ENCODE results near the gene THADA.

The THADA gene

DNA sequence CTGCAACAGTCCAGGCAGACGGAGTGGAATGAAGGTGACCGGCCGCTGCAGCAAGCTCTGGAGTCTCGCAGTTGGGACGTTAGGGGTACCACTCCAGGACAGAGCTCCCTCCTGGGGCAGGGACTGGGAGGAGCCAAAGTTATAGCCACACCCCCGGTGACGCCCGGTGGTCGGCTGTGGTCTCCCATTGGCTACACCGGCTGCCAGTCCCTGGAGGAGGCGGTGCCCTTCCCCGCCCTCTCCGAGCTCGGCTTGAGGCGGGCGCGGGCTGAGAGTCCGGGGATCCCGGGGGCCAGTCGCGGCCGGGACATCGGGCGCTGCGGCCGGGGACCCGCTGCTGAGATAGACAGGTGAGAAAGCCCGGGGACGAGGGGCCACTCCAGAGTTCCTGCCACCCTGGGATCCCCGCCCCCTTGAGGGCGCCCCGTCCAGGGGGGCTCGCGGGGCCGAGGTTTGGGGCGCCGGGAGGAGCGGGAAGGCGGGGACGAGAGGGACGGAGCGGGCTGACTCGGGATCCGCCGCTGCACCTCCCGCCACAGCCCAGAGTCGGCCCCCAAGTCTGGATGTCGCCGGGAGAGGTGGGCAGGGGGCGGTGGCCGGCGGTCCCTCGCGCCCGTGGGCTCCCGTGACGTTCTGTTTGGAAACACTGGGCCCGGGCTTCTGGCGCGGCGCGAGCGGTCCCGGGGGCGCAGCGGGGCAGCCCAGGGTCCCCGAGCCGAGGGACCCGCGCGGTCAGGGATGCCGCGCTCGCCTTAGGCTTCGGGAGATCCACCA lies 41.4 kb upstream of the THADA start, which contains the start of gene PLEKHH2 (continued):
- TF ChIP-seq ZNF146 (tag by site-specific recombination; IDR thresholded peaks at IDR 0.05) (no peak), YY1 (tag by site-specific recombination; IDR thresholded peaks at IDR 0.05) (no peak), ZNF292 (tag by site-specific recombination; IDR thresholded peaks at IDR 0.05; ENCODE audit: borderline replicate concordance, low read depth) (no peak), SCRT1 (tag by site-specific recombination; IDR thresholded peaks at IDR 0.05; ENCODE audit: borderline replicate concordance) (no peak), ZNF571 (tag by site-specific recombination; IDR thresholded peaks at IDR 0.05) (no peak), ZNF10 (tag by site-specific recombination; IDR thresholded peaks at IDR 0.05) (no peak), KLF7 (tag by site-specific recombination; IDR thresholded peaks at IDR 0.05; ENCODE audit: borderline replicate concordance) (no peak), GLIS2 (tag by site-specific recombination; IDR thresholded peaks at IDR 0.05) (peak; percentile 88), ZNF555 (tag by site-specific recombination; conservative IDR thresholded peaks at IDR 0.05) (no peak), ZBTB21 (tag by site-specific recombination; IDR thresholded peaks at IDR 0.05) (no peak), ZNF596 (tag by site-specific recombination; IDR thresholded peaks at IDR 0.05) (no peak), ZNF501 (tag by site-specific recombination; IDR thresholded peaks at IDR 0.05) (no peak; the same call in 1 of the 2 replicates), ZBTB1 (tag by site-specific recombination; IDR thresholded peaks at IDR 0.05) (no peak), ZNF510 (tag by site-specific recombination; IDR thresholded peaks at IDR 0.05; ENCODE audit: insufficient replicate concordance) (no peak), ZNF174 (tag by site-specific recombination; IDR thresholded peaks at IDR 0.05) (no peak), GLIS1 (tag by site-specific recombination; IDR thresholded peaks at IDR 0.05) (peak; percentile 62)
- TF ChIP-seq, protein P1, sequence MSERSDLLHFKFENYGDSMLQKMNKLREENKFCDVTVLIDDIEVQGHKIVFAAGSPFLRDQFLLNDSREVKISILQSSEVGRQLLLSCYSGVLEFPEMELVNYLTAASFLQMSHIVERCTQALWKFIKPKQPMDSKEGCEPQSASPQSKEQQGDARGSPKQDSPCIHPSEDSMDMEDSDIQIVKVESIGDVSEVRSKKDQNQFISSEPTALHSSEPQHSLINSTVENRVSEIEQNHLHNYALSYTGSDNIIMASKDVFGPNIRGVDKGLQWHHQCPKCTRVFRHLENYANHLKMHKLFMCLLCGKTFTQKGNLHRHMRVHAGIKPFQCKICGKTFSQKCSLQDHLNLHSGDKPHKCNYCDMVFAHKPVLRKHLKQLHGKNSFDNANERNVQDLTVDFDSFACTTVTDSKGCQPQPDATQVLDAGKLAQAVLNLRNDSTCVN (tag by site-specific recombination; optimal IDR thresholded peaks at IDR 0.05), result peak; percentile 78
- TF ChIP-seq, protein P2, sequence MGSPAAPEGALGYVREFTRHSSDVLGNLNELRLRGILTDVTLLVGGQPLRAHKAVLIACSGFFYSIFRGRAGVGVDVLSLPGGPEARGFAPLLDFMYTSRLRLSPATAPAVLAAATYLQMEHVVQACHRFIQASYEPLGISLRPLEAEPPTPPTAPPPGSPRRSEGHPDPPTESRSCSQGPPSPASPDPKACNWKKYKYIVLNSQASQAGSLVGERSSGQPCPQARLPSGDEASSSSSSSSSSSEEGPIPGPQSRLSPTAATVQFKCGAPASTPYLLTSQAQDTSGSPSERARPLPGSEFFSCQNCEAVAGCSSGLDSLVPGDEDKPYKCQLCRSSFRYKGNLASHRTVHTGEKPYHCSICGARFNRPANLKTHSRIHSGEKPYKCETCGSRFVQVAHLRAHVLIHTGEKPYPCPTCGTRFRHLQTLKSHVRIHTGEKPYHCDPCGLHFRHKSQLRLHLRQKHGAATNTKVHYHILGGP (tag by site-specific recombination; IDR thresholded peaks at IDR 0.05), result no peak
- TF ChIP-seq, protein P3, sequence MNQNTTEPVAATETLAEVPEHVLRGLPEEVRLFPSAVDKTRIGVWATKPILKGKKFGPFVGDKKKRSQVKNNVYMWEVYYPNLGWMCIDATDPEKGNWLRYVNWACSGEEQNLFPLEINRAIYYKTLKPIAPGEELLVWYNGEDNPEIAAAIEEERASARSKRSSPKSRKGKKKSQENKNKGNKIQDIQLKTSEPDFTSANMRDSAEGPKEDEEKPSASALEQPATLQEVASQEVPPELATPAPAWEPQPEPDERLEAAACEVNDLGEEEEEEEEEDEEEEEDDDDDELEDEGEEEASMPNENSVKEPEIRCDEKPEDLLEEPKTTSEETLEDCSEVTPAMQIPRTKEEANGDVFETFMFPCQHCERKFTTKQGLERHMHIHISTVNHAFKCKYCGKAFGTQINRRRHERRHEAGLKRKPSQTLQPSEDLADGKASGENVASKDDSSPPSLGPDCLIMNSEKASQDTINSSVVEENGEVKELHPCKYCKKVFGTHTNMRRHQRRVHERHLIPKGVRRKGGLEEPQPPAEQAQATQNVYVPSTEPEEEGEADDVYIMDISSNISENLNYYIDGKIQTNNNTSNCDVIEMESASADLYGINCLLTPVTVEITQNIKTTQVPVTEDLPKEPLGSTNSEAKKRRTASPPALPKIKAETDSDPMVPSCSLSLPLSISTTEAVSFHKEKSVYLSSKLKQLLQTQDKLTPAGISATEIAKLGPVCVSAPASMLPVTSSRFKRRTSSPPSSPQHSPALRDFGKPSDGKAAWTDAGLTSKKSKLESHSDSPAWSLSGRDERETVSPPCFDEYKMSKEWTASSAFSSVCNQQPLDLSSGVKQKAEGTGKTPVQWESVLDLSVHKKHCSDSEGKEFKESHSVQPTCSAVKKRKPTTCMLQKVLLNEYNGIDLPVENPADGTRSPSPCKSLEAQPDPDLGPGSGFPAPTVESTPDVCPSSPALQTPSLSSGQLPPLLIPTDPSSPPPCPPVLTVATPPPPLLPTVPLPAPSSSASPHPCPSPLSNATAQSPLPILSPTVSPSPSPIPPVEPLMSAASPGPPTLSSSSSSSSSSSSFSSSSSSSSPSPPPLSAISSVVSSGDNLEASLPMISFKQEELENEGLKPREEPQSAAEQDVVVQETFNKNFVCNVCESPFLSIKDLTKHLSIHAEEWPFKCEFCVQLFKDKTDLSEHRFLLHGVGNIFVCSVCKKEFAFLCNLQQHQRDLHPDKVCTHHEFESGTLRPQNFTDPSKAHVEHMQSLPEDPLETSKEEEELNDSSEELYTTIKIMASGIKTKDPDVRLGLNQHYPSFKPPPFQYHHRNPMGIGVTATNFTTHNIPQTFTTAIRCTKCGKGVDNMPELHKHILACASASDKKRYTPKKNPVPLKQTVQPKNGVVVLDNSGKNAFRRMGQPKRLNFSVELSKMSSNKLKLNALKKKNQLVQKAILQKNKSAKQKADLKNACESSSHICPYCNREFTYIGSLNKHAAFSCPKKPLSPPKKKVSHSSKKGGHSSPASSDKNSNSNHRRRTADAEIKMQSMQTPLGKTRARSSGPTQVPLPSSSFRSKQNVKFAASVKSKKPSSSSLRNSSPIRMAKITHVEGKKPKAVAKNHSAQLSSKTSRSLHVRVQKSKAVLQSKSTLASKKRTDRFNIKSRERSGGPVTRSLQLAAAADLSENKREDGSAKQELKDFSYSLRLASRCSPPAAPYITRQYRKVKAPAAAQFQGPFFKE (tag by site-specific recombination; IDR thresholded peaks at IDR 0.05; ENCODE audit: borderline replicate concordance), result no peak
- TF ChIP-seq, protein P4, sequence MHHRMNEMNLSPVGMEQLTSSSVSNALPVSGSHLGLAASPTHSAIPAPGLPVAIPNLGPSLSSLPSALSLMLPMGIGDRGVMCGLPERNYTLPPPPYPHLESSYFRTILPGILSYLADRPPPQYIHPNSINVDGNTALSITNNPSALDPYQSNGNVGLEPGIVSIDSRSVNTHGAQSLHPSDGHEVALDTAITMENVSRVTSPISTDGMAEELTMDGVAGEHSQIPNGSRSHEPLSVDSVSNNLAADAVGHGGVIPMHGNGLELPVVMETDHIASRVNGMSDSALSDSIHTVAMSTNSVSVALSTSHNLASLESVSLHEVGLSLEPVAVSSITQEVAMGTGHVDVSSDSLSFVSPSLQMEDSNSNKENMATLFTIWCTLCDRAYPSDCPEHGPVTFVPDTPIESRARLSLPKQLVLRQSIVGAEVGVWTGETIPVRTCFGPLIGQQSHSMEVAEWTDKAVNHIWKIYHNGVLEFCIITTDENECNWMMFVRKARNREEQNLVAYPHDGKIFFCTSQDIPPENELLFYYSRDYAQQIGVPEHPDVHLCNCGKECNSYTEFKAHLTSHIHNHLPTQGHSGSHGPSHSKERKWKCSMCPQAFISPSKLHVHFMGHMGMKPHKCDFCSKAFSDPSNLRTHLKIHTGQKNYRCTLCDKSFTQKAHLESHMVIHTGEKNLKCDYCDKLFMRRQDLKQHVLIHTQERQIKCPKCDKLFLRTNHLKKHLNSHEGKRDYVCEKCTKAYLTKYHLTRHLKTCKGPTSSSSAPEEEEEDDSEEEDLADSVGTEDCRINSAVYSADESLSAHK (tag by site-specific recombination; IDR thresholded peaks at IDR 0.05), result no peak
- TF ChIP-seq, protein P5, sequence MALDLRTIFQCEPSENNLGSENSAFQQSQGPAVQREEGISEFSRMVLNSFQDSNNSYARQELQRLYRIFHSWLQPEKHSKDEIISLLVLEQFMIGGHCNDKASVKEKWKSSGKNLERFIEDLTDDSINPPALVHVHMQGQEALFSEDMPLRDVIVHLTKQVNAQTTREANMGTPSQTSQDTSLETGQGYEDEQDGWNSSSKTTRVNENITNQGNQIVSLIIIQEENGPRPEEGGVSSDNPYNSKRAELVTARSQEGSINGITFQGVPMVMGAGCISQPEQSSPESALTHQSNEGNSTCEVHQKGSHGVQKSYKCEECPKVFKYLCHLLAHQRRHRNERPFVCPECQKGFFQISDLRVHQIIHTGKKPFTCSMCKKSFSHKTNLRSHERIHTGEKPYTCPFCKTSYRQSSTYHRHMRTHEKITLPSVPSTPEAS (tag by site-specific recombination; IDR thresholded peaks at IDR 0.05), result 0 out of 2 replicates have a peak, but pooled peaks have one; percentile 13
- TF ChIP-seq, protein P6, sequence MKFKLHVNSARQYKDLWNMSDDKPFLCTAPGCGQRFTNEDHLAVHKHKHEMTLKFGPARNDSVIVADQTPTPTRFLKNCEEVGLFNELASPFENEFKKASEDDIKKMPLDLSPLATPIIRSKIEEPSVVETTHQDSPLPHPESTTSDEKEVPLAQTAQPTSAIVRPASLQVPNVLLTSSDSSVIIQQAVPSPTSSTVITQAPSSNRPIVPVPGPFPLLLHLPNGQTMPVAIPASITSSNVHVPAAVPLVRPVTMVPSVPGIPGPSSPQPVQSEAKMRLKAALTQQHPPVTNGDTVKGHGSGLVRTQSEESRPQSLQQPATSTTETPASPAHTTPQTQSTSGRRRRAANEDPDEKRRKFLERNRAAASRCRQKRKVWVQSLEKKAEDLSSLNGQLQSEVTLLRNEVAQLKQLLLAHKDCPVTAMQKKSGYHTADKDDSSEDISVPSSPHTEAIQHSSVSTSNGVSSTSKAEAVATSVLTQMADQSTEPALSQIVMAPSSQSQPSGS (tag by site-specific recombination; IDR thresholded peaks at IDR 0.05; ENCODE audit: low read depth), result no peak

Measured in HEK293 (cell line).